Chondrocyte (in vitro differentiated cells): ENCODE data around the gene GRM8. TPM values are rescaled to one million over a fixed set of nuclear protein-coding genes. Genes with fewer than 3 reads are reported as not detected.

Experiments
- DNase-seq: peaks from one replicate; pipeline ENCODE4 v3.0.0; 2021; ENCODE audit warnings: mixed read lengths, low spot score
- H3K27ac Mint-ChIP-seq: one replicate; pipeline ENCODE4 v1.8.0; 2021; ENCODE audit warnings: mild to moderate bottlenecking, moderate library complexity, mixed read lengths; ENCODE audit not compliant: unreplicated experiment
- H3K27me3 Mint-ChIP-seq: 2 replicates; pipeline ENCODE4 v1.8.0; 2021; ENCODE audit warnings: low read depth, mixed read lengths
- H3K36me3 Mint-ChIP-seq: 2 replicates; pipeline ENCODE4 v1.8.0; 2021; ENCODE audit warnings: low read depth, mixed read lengths
- H3K4me1 Mint-ChIP-seq: 2 replicates; pipeline ENCODE4 v1.8.0; 2021; ENCODE audit warnings: low read depth, mild to moderate bottlenecking, mixed read lengths
- H3K4me3 Mint-ChIP-seq: one replicate; pipeline ENCODE4 v1.8.0; 2021; ENCODE audit warnings: mild to moderate bottlenecking, moderate library complexity, mixed read lengths; ENCODE audit not compliant: unreplicated experiment
- H3K9me3 Mint-ChIP-seq: 2 replicates; pipeline ENCODE4 v1.8.0; 2021; ENCODE audit warnings: low read depth, mixed read lengths
- CTCF ChIP-seq: fragments of 200-600 bp; sonication (generic); IDR thresholded peaks from 2 replicates; pipeline ENCODE4 v1.5.0; 2021; ENCODE audit warnings: antibody characterized with exemption, mild to moderate bottlenecking, moderate library complexity
- total RNA-seq: library from RNA; stranded (reverse); gene quantifications from 3 replicates; pipeline ENCODE4 v1.2.1, GENCODE V29; 2021

GRM8 gene
- total RNA-seq, 1 donor from 2014 or later: not detected

- DNase-seq: no peak
- TF ChIP-seq CTCF: no peak
- Mint-ChIP-seq H3K9me3 (no peaks in the 10 kb centered on the region), H3K27ac (no peak overlapping the region), H3K27me3 (peaks cover 6% of the 10 kb centered on the region), H3K4me1 (peaks cover 4% of the 10 kb centered on the region), H3K4me3 (no peak overlapping the region), H3K36me3 (no peaks in the 10 kb centered on the region)
Observed at GRCh38 chr7:126499481-126499880, 753.3 kb downstream of the GRM8 start.

GRCh38 chr7:126495733-126496132 is 757.0 kb downstream of the GRM8 start:
- Mint-ChIP-seq H3K27ac (no peak overlapping the region), H3K27me3 (peaks cover 9% of the 10 kb centered on the region)

GRCh38 chr7:126495001-126495400 is 757.7 kb downstream of the GRM8 start:
- no peak for DNase-seq
- no peaks in the 10 kb centered on the region for H3K9me3 Mint-ChIP-seq
- no peak overlapping the region for H3K4me3 Mint-ChIP-seq
- H3K36me3 Mint-ChIP-seq: no peaks in the 10 kb centered on the region
- peaks cover 9% of the 10 kb centered on the region for H3K27me3 Mint-ChIP-seq
- H3K4me1 Mint-ChIP-seq: peaks cover 4% of the 10 kb centered on the region
- no peak for TF ChIP-seq CTCF
- H3K27ac Mint-ChIP-seq: no peak overlapping the region

More at GRCh38 chr7:126495733-126496132, 757.0 kb downstream of the GRM8 start:
- H3K4me1 Mint-ChIP-seq: peaks cover 4% of the 10 kb centered on the region
- H3K36me3 Mint-ChIP-seq: no peaks in the 10 kb centered on the region
- DNase-seq: no peak
- no peaks in the 10 kb centered on the region for H3K9me3 Mint-ChIP-seq
- no peak for TF ChIP-seq CTCF
- no peak overlapping the region for H3K4me3 Mint-ChIP-seq

GRCh38 chr7:126493801-126494200 is 758.9 kb downstream of the GRM8 start:
- no peak for TF ChIP-seq CTCF
- Mint-ChIP-seq H3K27ac (no peak overlapping the region), H3K27me3 (peaks cover 9% of the 10 kb centered on the region), H3K4me3 (no peak overlapping the region), H3K36me3 (no peaks in the 10 kb centered on the region), H3K9me3 (no peaks in the 10 kb centered on the region), H3K4me1 (peaks cover 4% of the 10 kb centered on the region)
- DNase-seq: no peak

GRCh38 chr7:126489874-126490273 is 762.9 kb downstream of the GRM8 start:
- Mint-ChIP-seq H3K27me3 (peaks cover 4% of the 10 kb centered on the region), H3K36me3 (no peaks in the 10 kb centered on the region), H3K27ac (no peak overlapping the region), H3K4me3 (no peak overlapping the region), H3K9me3 (no peaks in the 10 kb centered on the region), H3K4me1 (peaks cover under 1% of the 10 kb centered on the region)
- DNase-seq: no peak
- TF ChIP-seq CTCF: no peak
